ENCODE measurements around the gene ACAD10.

Gene ACAD10

GRCh38 chr12:111775205-111776193, 89.6 kb downstream of the ACAD10 start:
- Histone ChIP-seq H3K9me3 (no peaks in the 10 kb centered on the region), H3K27ac (peak overlapping the region; percentile 92), H3K27me3 (no peaks in the 10 kb centered on the region), H3K36me3 (no peaks in the 10 kb centered on the region), H3K4me3 (ENCODE audit: low read depth in 1 of 2, low read length in 1 of 2) (peak overlapping the region; percentile 43 to 60), H3K4me1 (ENCODE audit: control insufficient read depth in 1 of 2, insufficient read depth in 1 of 2, low read depth in 1 of 2, low read length in 1 of 2) (peaks cover 68 to 71% of the 10 kb centered on the region in 2 experiments)
- TF ChIP-seq, protein P1, sequence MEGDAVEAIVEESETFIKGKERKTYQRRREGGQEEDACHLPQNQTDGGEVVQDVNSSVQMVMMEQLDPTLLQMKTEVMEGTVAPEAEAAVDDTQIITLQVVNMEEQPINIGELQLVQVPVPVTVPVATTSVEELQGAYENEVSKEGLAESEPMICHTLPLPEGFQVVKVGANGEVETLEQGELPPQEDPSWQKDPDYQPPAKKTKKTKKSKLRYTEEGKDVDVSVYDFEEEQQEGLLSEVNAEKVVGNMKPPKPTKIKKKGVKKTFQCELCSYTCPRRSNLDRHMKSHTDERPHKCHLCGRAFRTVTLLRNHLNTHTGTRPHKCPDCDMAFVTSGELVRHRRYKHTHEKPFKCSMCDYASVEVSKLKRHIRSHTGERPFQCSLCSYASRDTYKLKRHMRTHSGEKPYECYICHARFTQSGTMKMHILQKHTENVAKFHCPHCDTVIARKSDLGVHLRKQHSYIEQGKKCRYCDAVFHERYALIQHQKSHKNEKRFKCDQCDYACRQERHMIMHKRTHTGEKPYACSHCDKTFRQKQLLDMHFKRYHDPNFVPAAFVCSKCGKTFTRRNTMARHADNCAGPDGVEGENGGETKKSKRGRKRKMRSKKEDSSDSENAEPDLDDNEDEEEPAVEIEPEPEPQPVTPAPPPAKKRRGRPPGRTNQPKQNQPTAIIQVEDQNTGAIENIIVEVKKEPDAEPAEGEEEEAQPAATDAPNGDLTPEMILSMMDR (IDR thresholded peaks at IDR 0.05), result no peak

GRCh38 chr12:111776836-111777344, 91.0 kb downstream of the ACAD10 start:
- peak overlapping the region; percentile 92 for H3K27ac ChIP-seq

GRCh38 chr12:111777345-111778045, 91.6 kb downstream of the ACAD10 start:
- Histone ChIP-seq H3K9me3 (no peaks in the 10 kb centered on the region), H3K4me3 (ENCODE audit: low read depth in 1 of 2, low read length in 1 of 2) (peak overlapping the region in 1 of 2 experiments; percentile 25), H3K36me3 (no peaks in the 10 kb centered on the region), H3K27me3 (no peaks in the 10 kb centered on the region), H3K27ac (peak overlapping the region; percentile 92), H3K4me1 (ENCODE audit: control insufficient read depth in 1 of 2, insufficient read depth in 1 of 2, low read depth in 1 of 2, low read length in 1 of 2) (peaks cover 55 to 58% of the 10 kb centered on the region in 2 experiments)
- TF ChIP-seq, protein P1 (IDR thresholded peaks at IDR 0.05), result no peak

More at GRCh38 chr12:111776836-111777344, 91.0 kb downstream of the ACAD10 start:
- H3K36me3 ChIP-seq, result no peaks in the 10 kb centered on the region
- no peaks in the 10 kb centered on the region for H3K27me3 ChIP-seq
- H3K9me3 ChIP-seq, result no peaks in the 10 kb centered on the region
- peaks cover 57 to 59% of the 10 kb centered on the region in 2 experiments for H3K4me1 ChIP-seq (ENCODE audit: control insufficient read depth in 1 of 2, insufficient read depth in 1 of 2, low read depth in 1 of 2, low read length in 1 of 2)
- TF ChIP-seq, protein P1 (IDR thresholded peaks at IDR 0.05), result no peak
- H3K4me3 ChIP-seq (ENCODE audit: low read depth in 1 of 2, low read length in 1 of 2), result peak overlapping the region in 1 of 2 experiments; percentile 12

DNA sequence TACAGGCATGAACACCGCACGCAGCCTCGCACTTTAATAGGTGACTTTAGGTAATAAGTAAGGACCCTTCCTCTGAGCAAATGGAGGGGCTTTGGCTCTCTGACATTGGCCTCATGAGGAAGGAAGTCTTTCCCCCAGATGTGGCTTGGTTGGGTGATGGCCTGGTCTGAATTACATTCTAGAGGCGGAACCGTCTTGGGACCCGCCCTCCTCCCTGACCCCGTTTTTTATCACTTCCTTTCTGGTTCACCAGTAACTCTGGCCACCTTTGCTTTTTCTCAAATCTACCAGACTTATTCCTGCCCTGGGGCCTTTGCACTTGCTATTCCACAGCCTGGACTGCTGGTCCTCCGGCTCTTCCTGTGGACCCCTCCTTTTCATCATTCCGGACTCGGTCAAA, 94.3 kb downstream of the ACAD10 start:
- TF ChIP-seq, protein P1 (IDR thresholded peaks at IDR 0.05), result no peak
- Histone ChIP-seq H3K36me3 (peaks cover 22% of the 10 kb centered on the region), H3K4me1 (ENCODE audit: control insufficient read depth in 1 of 2, insufficient read depth in 1 of 2, low read depth in 1 of 2, low read length in 1 of 2) (peaks cover 37% of the 10 kb centered on the region in 2 experiments), H3K9me3 (no peaks in the 10 kb centered on the region), H3K27me3 (no peaks in the 10 kb centered on the region), H3K27ac (no peak overlapping the region), H3K4me3 (ENCODE audit: low read depth in 1 of 2, low read length in 1 of 2) (no peak overlapping the region)

- TF ChIP-seq, protein P1 (IDR thresholded peaks at IDR 0.05), result no peak
- Histone ChIP-seq H3K9me3 (no peaks in the 10 kb centered on the region), H3K36me3 (peaks cover 26% of the 10 kb centered on the region), H3K4me1 (ENCODE audit: control insufficient read depth in 1 of 2, insufficient read depth in 1 of 2, low read depth in 1 of 2, low read length in 1 of 2) (peaks cover 32 to 33% of the 10 kb centered on the region in 2 experiments), H3K27me3 (no peaks in the 10 kb centered on the region), H3K4me3 (ENCODE audit: low read depth in 1 of 2, low read length in 1 of 2) (no peak overlapping the region), H3K27ac (no peak overlapping the region)
Observed at GRCh38 chr12:111780615-111781014, 94.8 kb downstream of the ACAD10 start.

Data from neutrophil (primary cell).